IMR-90 (cell line): ENCODE measurements around the gene CHN2.

Experiments used
- RFX5 ChIP-seq: IDR thresholded peaks from 2 replicates; pipeline ENCODE4 v1.8.0; 2012; ENCODE audit warnings: low read depth, mild to moderate bottlenecking, low read length, moderate library complexity
- SMC3 ChIP-seq: fragments of 150-350 bp; IDR thresholded peaks from 2 replicates; pipeline ENCODE4 v1.6.1; 2016; ENCODE audit warnings: low read depth, mild to moderate bottlenecking, antibody characterized with exemption, low read length, moderate library complexity
- TF ChIP-seq, protein P1 (sequence below): conservative IDR thresholded peaks from 2 replicates; pipeline ENCODE4 v1.5.1; 2012; ENCODE audit warnings: mild to moderate bottlenecking, low read depth, low read length, improper control_type of control experiment

DNA sequence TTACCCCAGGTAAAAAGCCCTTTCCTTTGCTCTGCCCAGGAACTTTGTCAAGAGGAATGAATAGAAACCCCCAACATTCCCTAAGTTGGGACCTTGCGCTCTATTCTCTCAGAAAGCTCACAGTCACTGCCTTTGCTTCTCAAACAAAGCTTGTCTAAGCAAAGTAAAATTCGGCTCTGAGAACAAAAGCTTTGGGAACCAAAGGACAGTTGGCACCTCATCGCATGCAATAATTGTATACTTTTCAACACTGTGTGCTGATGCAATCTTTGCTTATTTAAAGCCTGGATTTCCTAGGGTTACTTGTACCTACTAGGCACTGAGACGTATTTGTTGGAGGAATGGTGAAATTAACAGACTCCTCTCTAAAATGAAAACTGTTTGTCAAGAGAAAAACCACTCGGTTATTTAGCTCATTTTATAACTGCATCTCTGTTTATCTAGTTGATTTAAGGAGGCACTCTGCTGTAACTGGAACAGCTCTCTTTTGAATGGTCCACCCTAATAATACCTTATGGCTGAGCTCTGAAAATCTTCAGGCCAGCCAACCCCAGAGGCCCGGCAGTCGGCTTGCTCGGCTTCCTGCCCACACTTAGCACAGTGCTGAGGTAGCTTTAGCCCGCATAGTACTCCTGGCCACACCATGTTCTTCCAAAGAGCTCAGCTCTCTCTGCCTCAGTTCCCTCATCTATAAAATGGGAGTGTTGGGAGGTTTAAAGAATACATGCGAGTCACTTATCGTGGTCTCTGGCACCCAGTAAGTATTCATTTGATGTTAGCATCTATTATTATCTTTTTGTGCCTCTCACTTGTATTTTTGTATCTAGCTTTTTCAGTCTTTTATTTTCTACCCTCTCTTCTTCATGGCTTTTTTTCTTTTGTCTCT is 288.9 kb downstream of the CHN2 start:
- TF ChIP-seq, protein P1, sequence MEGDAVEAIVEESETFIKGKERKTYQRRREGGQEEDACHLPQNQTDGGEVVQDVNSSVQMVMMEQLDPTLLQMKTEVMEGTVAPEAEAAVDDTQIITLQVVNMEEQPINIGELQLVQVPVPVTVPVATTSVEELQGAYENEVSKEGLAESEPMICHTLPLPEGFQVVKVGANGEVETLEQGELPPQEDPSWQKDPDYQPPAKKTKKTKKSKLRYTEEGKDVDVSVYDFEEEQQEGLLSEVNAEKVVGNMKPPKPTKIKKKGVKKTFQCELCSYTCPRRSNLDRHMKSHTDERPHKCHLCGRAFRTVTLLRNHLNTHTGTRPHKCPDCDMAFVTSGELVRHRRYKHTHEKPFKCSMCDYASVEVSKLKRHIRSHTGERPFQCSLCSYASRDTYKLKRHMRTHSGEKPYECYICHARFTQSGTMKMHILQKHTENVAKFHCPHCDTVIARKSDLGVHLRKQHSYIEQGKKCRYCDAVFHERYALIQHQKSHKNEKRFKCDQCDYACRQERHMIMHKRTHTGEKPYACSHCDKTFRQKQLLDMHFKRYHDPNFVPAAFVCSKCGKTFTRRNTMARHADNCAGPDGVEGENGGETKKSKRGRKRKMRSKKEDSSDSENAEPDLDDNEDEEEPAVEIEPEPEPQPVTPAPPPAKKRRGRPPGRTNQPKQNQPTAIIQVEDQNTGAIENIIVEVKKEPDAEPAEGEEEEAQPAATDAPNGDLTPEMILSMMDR = no peak
- TF ChIP-seq RFX5 (no peak), SMC3 (no peak)
